Measurements from ENCODE around the gene MPRIP.

DNA sequence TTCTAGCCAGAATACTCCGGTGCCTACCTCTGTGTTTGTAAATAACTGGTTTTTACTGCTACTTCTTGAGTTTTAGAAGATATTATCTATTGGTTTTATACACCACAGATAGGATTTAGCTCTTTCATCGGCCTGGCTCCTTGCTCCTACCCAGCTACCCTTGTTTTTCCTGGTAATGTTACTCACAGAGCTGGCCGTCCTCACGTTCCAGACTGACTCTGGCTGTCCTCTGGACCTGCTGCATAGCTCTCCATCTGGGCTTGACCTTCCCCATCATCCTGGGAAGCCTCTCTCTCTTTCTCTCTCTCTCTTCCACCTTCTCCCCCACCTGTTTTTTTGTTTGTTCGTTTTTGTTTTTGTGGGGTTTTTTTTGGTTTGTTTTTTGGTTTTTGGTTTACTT is 51.5 kb downstream of the MPRIP start:
- TF ChIP-seq CTCF (IDR thresholded peaks at IDR 0.05; ENCODE audit: poor library complexity, severe bottlenecking) (no peak), EZH2 (IDR thresholded peaks at IDR 0.05; ENCODE audit: borderline replicate concordance, insufficient read depth, low read length, poor library complexity, severe bottlenecking) (no peak), MXI1 (conservative IDR thresholded peaks at IDR 0.05; ENCODE audit: poor library complexity, severe bottlenecking) (no peak), RAD21 (conservative IDR thresholded peaks at IDR 0.05) (no peak), EP300 (conservative IDR thresholded peaks at IDR 0.05; ENCODE audit: poor library complexity, severe bottlenecking) (no peak)
